ENCODE data around the gene RELA. TPM values are rescaled to one million over a fixed set of nuclear protein-coding genes. Genes with fewer than 3 reads are reported as not detected.

The RELA gene
- total and polyA plus RNA-seq, 4 donors = 14.5 to 57.7 (median 41.7) TPM

DNA sequence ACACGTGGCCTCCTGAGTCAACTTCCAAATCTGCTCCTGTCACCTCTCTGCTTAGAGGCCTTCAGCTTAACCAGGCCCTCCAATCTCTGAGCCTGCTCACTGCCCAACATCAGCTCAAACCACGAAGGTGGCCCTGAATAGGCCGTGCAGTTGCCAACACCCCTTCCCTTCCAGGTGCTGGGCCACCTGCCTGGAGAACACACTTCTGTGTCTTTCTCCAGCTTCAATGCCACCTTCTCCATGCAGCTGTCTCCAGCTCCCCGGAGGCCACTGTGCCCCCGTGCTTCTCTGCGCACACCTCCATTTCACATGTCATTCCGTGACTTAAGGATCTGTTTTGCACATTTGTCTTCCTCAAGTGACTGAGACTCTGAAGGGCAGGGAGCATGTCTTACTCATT is 5.3 kb downstream of the RELA start:
- peaks cover 39% of the 10 kb centered on the region for H3K4me1 ChIP-seq (ENCODE audit: control insufficient read depth, insufficient read depth, low read length)
- DNase-seq (ENCODE audit: low read depth in 4 of 6, low spot score in 6 of 6) = no peak
- peaks cover 82% of the 10 kb centered on the region for H3K36me3 ChIP-seq (ENCODE audit: control insufficient read depth, insufficient read depth, low read length)
- 100% methylated on average over 7 of the region's 7 CpGs for WGBS (ENCODE audit: insufficient coverage)
- H3K4me3 ChIP-seq (ENCODE audit: low read depth, low read length) = no peak overlapping the region
- H3K27ac ChIP-seq (ENCODE audit: low read depth, low read length) = no peak overlapping the region
- H3K27me3 ChIP-seq (ENCODE audit: control insufficient read depth, insufficient read depth, low read length) = no peaks in the 10 kb centered on the region
- H3K9me3 ChIP-seq (ENCODE audit: control insufficient read depth, insufficient read depth, low read length) = no peaks in the 10 kb centered on the region

GRCh38 chr11:65655570-65656332 is 7.0 kb downstream of the RELA start:
- H3K27ac ChIP-seq (ENCODE audit: low read depth, low read length) = no peak overlapping the region

GRCh38 chr11:65654375-65655349 is 8.1 kb downstream of the RELA start:
- DNase-seq (ENCODE audit: low read depth in 4 of 6, low spot score in 6 of 6) = peak in 1 of 6 donors; percentile 2
- 90% methylated on average over 10 of the region's 14 CpGs for WGBS (ENCODE audit: insufficient coverage)
- Histone ChIP-seq H3K27ac (ENCODE audit: low read depth, low read length) (peak overlapping the region; percentile 98), H3K4me3 (ENCODE audit: low read depth, low read length) (no peak overlapping the region), H3K36me3 (ENCODE audit: control insufficient read depth, insufficient read depth, low read length) (peaks cover 74% of the 10 kb centered on the region), H3K9me3 (ENCODE audit: control insufficient read depth, insufficient read depth, low read length) (no peaks in the 10 kb centered on the region), H3K27me3 (ENCODE audit: control insufficient read depth, insufficient read depth, low read length) (no peaks in the 10 kb centered on the region), H3K4me1 (ENCODE audit: control insufficient read depth, insufficient read depth, low read length) (peaks cover 52% of the 10 kb centered on the region)

More at GRCh38 chr11:65655570-65656332, 7.0 kb downstream of the RELA start:
- Histone ChIP-seq H3K27me3 (ENCODE audit: control insufficient read depth, insufficient read depth, low read length) (no peaks in the 10 kb centered on the region), H3K4me1 (ENCODE audit: control insufficient read depth, insufficient read depth, low read length) (peaks cover 42% of the 10 kb centered on the region), H3K4me3 (ENCODE audit: low read depth, low read length) (no peak overlapping the region), H3K9me3 (ENCODE audit: control insufficient read depth, insufficient read depth, low read length) (no peaks in the 10 kb centered on the region), H3K36me3 (ENCODE audit: control insufficient read depth, insufficient read depth, low read length) (peaks cover 73% of the 10 kb centered on the region)
- WGBS (ENCODE audit: insufficient coverage) = 89% methylated on average over 9 of the region's 16 CpGs
- DNase-seq (ENCODE audit: low read depth in 4 of 6, low spot score in 6 of 6) = peak in 1 of 6 donors; percentile 1

DNA sequence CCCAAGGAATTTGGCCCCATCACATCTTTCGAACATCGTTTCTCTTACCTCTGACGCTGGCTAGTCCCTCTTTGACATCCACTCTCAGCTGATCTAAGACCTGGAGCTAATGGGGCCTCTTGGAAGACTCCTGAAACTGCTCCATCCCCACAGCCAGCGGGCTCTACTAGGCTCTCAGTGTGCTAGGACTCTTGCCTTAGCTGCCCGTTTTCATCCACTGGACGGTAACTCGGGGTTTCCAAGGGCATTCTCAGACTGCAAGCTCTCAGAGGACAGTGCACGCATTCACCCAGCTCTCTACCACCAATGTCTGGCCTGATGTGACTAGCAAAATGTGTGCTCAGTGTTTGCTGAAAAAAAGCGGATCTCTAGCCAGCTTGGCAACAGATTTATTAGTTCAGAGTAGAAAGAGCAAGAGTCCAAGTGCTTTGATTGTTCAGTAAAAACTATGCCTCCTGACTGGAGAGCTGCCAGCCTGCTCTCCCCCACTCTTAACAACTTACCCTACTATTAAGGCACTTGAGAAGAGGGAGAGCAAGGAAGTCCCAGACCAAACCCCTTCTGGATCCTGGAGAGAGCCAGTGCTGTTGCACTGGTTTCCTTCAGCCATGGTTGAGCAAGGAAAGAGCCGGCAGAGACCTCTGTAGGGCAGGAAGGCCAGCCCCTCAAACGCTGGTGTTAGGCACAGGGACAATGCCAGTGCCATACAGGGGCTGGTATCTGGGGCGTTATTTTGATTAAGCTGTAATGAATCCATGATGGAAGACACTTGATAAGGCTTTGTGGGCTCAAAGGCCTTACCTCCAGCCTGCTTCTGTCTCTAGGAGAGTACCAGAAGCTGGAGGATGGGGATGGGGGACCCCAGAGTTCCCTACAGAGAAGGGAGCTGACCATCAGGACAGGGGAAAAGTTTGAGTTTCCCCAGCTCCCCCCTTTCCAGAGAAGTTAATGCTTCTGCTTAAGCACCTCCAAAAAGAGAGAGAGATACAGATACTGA is 9.2 kb downstream of the RELA start:
- peaks cover 70% of the 10 kb centered on the region for H3K36me3 ChIP-seq (ENCODE audit: control insufficient read depth, insufficient read depth, low read length)
- DNase-seq (ENCODE audit: low read depth in 4 of 6, low spot score in 6 of 6) = peak in 4 of 6 donors; percentile 57 to 79 (median 66)
- WGBS (ENCODE audit: insufficient coverage) = 53% methylated on average over 11 of the region's 12 CpGs
- no peaks in the 10 kb centered on the region for H3K27me3 ChIP-seq (ENCODE audit: control insufficient read depth, insufficient read depth, low read length)
- peak overlapping the region; percentile 98 for H3K27ac ChIP-seq (ENCODE audit: low read depth, low read length)
- peak overlapping the region; percentile 67 for H3K4me3 ChIP-seq (ENCODE audit: low read depth, low read length)
- no peaks in the 10 kb centered on the region for H3K9me3 ChIP-seq (ENCODE audit: control insufficient read depth, insufficient read depth, low read length)
- H3K4me1 ChIP-seq (ENCODE audit: control insufficient read depth, insufficient read depth, low read length) = peaks cover 60% of the 10 kb centered on the region

DNA sequence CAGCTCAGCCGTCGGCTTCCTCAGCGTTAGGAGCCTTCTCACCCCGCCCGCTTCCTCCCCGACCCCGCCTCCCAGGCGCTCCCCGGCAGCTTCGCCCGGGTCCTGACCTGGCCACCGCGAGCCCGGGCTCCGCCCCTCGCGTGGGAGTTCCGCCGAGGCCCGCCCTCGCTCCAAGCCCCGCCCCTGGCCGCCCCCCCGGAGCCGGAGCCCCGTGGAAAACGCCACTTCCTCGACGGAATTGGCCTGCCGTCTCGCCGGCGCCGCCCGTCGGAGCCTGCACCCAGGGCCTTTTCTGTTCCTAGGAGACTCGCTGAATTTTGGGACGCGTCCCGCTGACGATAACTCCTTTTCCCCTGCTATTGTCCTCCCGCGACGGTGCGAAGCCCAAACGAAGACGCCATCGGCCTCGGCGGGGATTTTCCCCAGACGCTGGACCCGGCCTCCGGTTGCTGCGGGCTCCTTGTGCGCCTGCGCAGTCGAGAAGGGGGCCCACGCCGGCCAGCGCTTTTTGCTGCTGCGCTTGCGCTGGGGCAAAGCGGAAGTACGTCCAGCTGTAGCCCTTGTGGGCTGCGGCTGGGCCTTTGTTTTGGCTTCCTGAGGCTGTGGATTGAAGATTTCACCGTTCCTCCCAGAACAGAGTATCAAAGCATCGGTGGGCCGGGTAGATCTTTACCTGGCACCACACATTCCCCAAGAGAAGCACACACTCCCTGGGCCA is 10.0 kb downstream of the RELA start:
- Histone ChIP-seq H3K9me3 (ENCODE audit: control insufficient read depth, insufficient read depth, low read length) (no peaks in the 10 kb centered on the region), H3K36me3 (ENCODE audit: control insufficient read depth, insufficient read depth, low read length) (peaks cover 61% of the 10 kb centered on the region), H3K4me1 (ENCODE audit: control insufficient read depth, insufficient read depth, low read length) (peaks cover 60% of the 10 kb centered on the region), H3K27me3 (ENCODE audit: control insufficient read depth, insufficient read depth, low read length) (peaks cover 2% of the 10 kb centered on the region), H3K27ac (ENCODE audit: low read depth, low read length) (peak overlapping the region; percentile 98), H3K4me3 (ENCODE audit: low read depth, low read length) (peak overlapping the region; percentile 67)
- WGBS (ENCODE audit: insufficient coverage) = under 1% methylated on average over 68 of the region's 68 CpGs
- peak; percentile 77 to 98 (median 84) for DNase-seq (ENCODE audit: low read depth in 4 of 6, low spot score in 6 of 6)

DNA sequence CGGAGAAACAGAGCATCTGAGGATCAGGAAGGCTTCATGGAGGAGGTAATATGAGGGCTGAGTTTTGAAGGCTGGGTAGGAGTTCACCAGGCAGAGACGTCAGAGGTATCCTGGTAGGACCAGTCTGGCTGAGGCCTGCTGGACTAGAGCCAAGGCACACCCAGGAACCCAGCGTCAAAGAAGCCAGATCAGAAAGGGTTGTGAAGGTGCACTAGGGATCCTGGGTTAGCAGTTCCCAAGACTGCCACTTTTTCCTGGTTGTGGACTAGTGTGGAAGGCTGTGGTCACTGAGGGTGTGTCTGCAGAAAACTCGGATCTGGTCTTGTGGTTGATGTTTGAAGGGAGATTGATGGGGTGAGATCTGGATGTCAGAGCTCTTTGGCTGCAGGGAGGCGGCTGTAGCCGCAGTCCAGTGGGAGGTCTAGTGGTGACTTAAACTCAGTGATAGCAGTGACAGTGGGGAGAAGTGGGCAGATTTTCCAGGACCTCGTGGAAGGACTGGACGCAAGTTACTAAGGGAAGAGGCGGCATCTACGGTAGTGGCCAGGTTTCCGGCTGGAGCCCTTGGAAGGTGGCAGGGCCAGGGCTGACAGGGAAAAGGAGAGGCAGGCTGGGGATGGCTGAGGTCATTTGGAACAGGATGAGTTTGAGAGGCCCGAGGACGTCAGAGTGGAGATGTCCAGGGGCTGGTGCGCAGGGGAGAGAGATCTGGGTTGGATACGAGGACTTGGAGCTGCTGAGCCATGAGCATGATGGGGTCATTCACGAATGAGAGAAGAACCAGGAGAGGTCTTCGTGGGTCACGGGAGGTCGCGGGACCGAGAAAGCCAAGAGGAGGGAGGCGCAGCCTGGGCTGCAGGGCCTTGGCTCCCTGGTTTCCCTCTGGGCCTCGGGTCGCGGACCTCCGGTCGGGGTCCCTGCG is 10.9 kb downstream of the RELA start:
- Histone ChIP-seq H3K4me1 (ENCODE audit: control insufficient read depth, insufficient read depth, low read length) (peaks cover 62% of the 10 kb centered on the region), H3K4me3 (ENCODE audit: low read depth, low read length) (peak overlapping the region; percentile 67), H3K27ac (ENCODE audit: low read depth, low read length) (peak overlapping the region; percentile 98), H3K27me3 (ENCODE audit: control insufficient read depth, insufficient read depth, low read length) (peaks cover 6% of the 10 kb centered on the region), H3K9me3 (ENCODE audit: control insufficient read depth, insufficient read depth, low read length) (no peaks in the 10 kb centered on the region), H3K36me3 (ENCODE audit: control insufficient read depth, insufficient read depth, low read length) (peaks cover 53% of the 10 kb centered on the region)
- DNase-seq (ENCODE audit: low read depth in 4 of 6, low spot score in 6 of 6) = peak in 1 of 6 donors; percentile 11
- 38% methylated on average over 28 of the region's 28 CpGs for WGBS (ENCODE audit: insufficient coverage)

GRCh38 chr11:65651339-65651588 is 11.5 kb downstream of the RELA start:
- WGBS (ENCODE audit: insufficient coverage) = 83% methylated on average over 3 of the region's 3 CpGs
- no peak overlapping the region for H3K4me3 ChIP-seq (ENCODE audit: low read depth, low read length)
- peak overlapping the region; percentile 98 for H3K27ac ChIP-seq (ENCODE audit: low read depth, low read length)
- DNase-seq (ENCODE audit: low read depth in 4 of 6, low spot score in 6 of 6) = no peak
- no peaks in the 10 kb centered on the region for H3K9me3 ChIP-seq (ENCODE audit: control insufficient read depth, insufficient read depth, low read length)
- peaks cover 63% of the 10 kb centered on the region for H3K4me1 ChIP-seq (ENCODE audit: control insufficient read depth, insufficient read depth, low read length)
- H3K36me3 ChIP-seq (ENCODE audit: control insufficient read depth, insufficient read depth, low read length) = peaks cover 51% of the 10 kb centered on the region
- H3K27me3 ChIP-seq (ENCODE audit: control insufficient read depth, insufficient read depth, low read length) = peaks cover 10% of the 10 kb centered on the region
